ENCODE results near the gene PABPN1L.

PABPN1L gene

GRCh38 chr16:88844419-88845036 lies 21.9 kb downstream of the PABPN1L start:
- POLR2A ChIA-PET, result no interaction called here
- CTCF ChIA-PET, result interaction anchor here (1.4 to 2.4 kb wide), 2 partner anchors 14 to 107 kb away, joined by 3 to 8 read pairs; no protein-coding TSS in a partner anchor
- DNase-seq (ENCODE audit: extremely low spot score), result no peak
- TF ChIP-seq CTCF (IDR thresholded peaks at IDR 0.05; ENCODE audit: control extremely low read depth, extremely low read depth, low read depth, missing control alignments), result no peak

GRCh38 chr16:88843256-88843655 lies 23.2 kb downstream of the PABPN1L start:
- no peak for TF ChIP-seq CTCF (IDR thresholded peaks at IDR 0.05; ENCODE audit: control extremely low read depth, extremely low read depth, low read depth, missing control alignments)
- ChIA-PET POLR2A (no interaction called here), CTCF (no interaction called here)
- DNase-seq (ENCODE audit: extremely low spot score), result no peak

- ChIA-PET CTCF (no interaction called here), POLR2A (no interaction called here)
- no peak for DNase-seq (ENCODE audit: extremely low spot score)
- no peak for TF ChIP-seq CTCF (IDR thresholded peaks at IDR 0.05; ENCODE audit: control extremely low read depth, extremely low read depth, low read depth, missing control alignments)
These were observed 23.7 kb downstream of the PABPN1L start for GRCh38 chr16:88842806-88843205.

GRCh38 chr16:88842308-88842756 lies 24.1 kb downstream of the PABPN1L start:
- POLR2A ChIA-PET, result no interaction called here
- TF ChIP-seq CTCF (IDR thresholded peaks at IDR 0.05; ENCODE audit: control extremely low read depth, extremely low read depth, low read depth, missing control alignments), result no peak
- no peak for DNase-seq (ENCODE audit: extremely low spot score)
- CTCF ChIA-PET, result no interaction called here

- POLR2A ChIA-PET, result no interaction called here
- CTCF ChIA-PET, result interaction anchor here (0.8 kb wide), 1 partner anchor 325 kb away, joined by 3 read pairs; no protein-coding TSS in a partner anchor
- no peak for DNase-seq (ENCODE audit: extremely low spot score)
- no peak for TF ChIP-seq CTCF (IDR thresholded peaks at IDR 0.05; ENCODE audit: control extremely low read depth, extremely low read depth, low read depth, missing control alignments)
These were observed 24.7 kb downstream of the PABPN1L start for GRCh38 chr16:88841521-88842307.

GRCh38 chr16:88840600-88841215 lies 25.8 kb downstream of the PABPN1L start:
- no peak for DNase-seq (ENCODE audit: extremely low spot score)
- ChIA-PET CTCF (interaction anchor here (0.8 to 2.0 kb wide), 4 partner anchors 10 to 326 kb away, joined by 3 to 8 read pairs (median 4); no protein-coding TSS in a partner anchor), POLR2A (no interaction called here)
- TF ChIP-seq CTCF (IDR thresholded peaks at IDR 0.05; ENCODE audit: control extremely low read depth, extremely low read depth, low read depth, missing control alignments), result no peak
